Mucosa of stomach (tissue), 1 donor: ENCODE measurements around the gene CRB2.

ENCODE experiments used
- H3K27me3 ChIP-seq: one replicate; pipeline ENCODE4 v1.7.0; 2013; ENCODE audit warnings: mild to moderate bottlenecking, low read length; ENCODE audit not compliant: control insufficient read depth, insufficient read depth
- H3K36me3 ChIP-seq: one replicate; pipeline ENCODE4 v1.7.0; 2013; ENCODE audit warnings: low read length; ENCODE audit not compliant: control insufficient read depth, insufficient read depth
- H3K4me1 ChIP-seq: one replicate; pipeline ENCODE4 v1.7.0; 2013; ENCODE audit warnings: mild to moderate bottlenecking, low read length; ENCODE audit not compliant: control insufficient read depth, insufficient read depth
- H3K4me3 ChIP-seq: one replicate; pipeline ENCODE4 v1.7.0; 2013; ENCODE audit warnings: low read length
- H3K9ac ChIP-seq: one replicate; pipeline ENCODE4 v1.7.0; 2013; ENCODE audit warnings: mild to moderate bottlenecking, low read length, moderate library complexity
- H3K9me3 ChIP-seq: one replicate; pipeline ENCODE4 v1.7.0; 2013; ENCODE audit warnings: mild to moderate bottlenecking, low read length, moderate library complexity; ENCODE audit not compliant: control insufficient read depth
- donor health status: Pancreatic carcinoma.

CRB2 gene

GRCh38 chr9:123373447-123373923 is 17.5 kb downstream of the CRB2 start:
- Histone ChIP-seq H3K9ac (no peak overlapping the region), H3K4me1 (peaks cover 26% of the 10 kb centered on the region), H3K9me3 (no peaks in the 10 kb centered on the region), H3K36me3 (no peaks in the 10 kb centered on the region), H3K4me3 (no peak overlapping the region), H3K27me3 (peaks cover 78% of the 10 kb centered on the region)

DNA sequence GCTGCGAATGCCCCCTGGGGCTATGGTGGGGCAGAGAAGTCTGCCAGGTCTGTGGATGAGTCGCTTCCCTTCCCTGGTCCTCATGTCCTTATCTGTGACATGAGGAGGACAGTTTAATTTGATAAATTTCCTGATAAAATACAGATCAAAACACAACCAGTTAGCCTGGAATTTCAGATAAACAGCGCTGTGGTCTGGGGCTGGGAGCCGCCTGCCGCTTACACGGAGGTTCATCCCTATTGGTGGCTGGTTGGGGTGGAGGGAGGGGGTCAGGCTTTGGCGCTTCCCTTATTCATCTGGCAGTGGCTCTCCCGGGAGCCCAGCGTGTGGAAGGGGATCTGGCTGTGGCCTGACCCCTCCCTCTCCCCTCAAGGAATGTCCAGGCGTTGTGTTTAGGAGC is 17.9 kb downstream of the CRB2 start:
- no peaks in the 10 kb centered on the region for H3K9me3 ChIP-seq
- H3K4me1 ChIP-seq, result peaks cover 26% of the 10 kb centered on the region
- H3K27me3 ChIP-seq, result peaks cover 74% of the 10 kb centered on the region
- H3K36me3 ChIP-seq, result no peaks in the 10 kb centered on the region
- no peak overlapping the region for H3K9ac ChIP-seq
- H3K4me3 ChIP-seq, result no peak overlapping the region

- H3K4me1 ChIP-seq, result peaks cover 26% of the 10 kb centered on the region
- H3K27me3 ChIP-seq, result peaks cover 62% of the 10 kb centered on the region
These were observed 19.6 kb downstream of the CRB2 start for GRCh38 chr9:123375469-123376132.

GRCh38 chr9:123376218-123377071 is 20.4 kb downstream of the CRB2 start:
- Histone ChIP-seq H3K9ac (no peak overlapping the region), H3K4me1 (peaks cover 26% of the 10 kb centered on the region), H3K4me3 (no peak overlapping the region), H3K27me3 (peaks cover 59% of the 10 kb centered on the region), H3K9me3 (no peaks in the 10 kb centered on the region), H3K36me3 (no peaks in the 10 kb centered on the region)

More at GRCh38 chr9:123375469-123376132, 19.6 kb downstream of the CRB2 start:
- H3K4me3 ChIP-seq, result no peak overlapping the region
- H3K9ac ChIP-seq, result no peak overlapping the region
- no peaks in the 10 kb centered on the region for H3K36me3 ChIP-seq
- H3K9me3 ChIP-seq, result no peaks in the 10 kb centered on the region

DNA sequence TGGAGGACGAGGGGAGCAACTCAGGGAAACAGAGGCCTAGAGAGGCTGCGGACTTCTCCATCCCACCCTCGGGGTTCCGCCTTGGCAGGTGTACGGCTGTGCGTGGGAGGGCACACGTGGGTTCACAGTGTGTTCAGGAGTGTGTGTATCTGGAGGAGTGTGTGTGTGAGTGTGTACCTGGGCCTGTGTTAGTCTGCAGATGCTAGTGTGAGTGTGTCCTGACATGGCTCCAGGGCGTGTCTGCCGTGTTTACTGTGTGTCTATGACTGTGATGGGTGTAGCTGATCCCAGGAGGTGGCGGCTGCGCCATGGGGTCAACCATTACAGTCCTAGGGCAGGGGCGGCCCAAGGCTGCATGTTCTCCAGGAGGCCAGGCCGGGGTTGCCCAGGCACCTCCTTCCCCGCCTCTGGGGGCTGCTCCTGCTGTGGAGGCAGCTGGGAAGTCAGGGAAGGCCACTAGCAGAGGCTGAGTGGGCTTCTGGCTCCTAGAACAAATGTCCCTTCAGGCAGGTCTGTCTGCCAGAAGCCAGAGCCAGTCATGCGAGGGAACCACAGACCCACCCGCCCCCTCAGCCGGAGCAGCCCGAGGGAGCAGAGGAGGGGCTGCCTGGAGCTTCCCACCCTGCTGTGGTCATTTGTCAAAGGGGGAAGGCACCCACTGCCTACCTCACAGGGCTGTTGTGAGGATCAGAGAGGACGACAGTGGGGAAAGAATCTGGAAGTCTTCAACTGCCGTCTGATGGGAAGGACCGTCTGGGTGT is 21.4 kb downstream of the CRB2 start:
- H3K4me1 ChIP-seq, result peaks cover 26% of the 10 kb centered on the region
- H3K27me3 ChIP-seq, result peaks cover 50% of the 10 kb centered on the region
- no peaks in the 10 kb centered on the region for H3K36me3 ChIP-seq

DNA sequence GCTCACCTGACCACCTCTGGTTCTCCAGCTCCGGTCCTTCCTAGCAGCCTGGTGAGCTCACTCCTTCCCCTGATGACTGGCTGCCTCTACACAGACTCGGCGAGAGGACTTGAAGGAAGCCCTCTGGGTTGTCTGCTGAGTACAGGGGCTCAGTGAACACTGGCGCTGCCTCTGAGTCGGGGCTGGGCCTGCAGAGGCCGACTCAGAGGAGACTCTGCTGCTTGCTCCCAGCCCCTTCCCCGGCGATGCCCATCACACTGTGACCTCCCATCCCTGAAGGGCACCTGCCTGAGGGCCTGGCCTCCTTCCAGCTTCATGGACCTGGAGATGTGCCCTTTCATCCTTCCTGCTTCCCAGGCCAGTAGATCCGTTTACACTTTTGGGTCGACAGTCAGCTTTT is 22.0 kb downstream of the CRB2 start:
- Histone ChIP-seq H3K9me3 (no peaks in the 10 kb centered on the region), H3K36me3 (no peaks in the 10 kb centered on the region), H3K9ac (no peak overlapping the region), H3K27me3 (peaks cover 44% of the 10 kb centered on the region), H3K4me1 (peaks cover 26% of the 10 kb centered on the region), H3K4me3 (no peak overlapping the region)

More for the DNA sequence above, 21.4 kb downstream of the CRB2 start:
- H3K9ac ChIP-seq, result no peak overlapping the region
- H3K9me3 ChIP-seq, result no peaks in the 10 kb centered on the region
- no peak overlapping the region for H3K4me3 ChIP-seq

DNA sequence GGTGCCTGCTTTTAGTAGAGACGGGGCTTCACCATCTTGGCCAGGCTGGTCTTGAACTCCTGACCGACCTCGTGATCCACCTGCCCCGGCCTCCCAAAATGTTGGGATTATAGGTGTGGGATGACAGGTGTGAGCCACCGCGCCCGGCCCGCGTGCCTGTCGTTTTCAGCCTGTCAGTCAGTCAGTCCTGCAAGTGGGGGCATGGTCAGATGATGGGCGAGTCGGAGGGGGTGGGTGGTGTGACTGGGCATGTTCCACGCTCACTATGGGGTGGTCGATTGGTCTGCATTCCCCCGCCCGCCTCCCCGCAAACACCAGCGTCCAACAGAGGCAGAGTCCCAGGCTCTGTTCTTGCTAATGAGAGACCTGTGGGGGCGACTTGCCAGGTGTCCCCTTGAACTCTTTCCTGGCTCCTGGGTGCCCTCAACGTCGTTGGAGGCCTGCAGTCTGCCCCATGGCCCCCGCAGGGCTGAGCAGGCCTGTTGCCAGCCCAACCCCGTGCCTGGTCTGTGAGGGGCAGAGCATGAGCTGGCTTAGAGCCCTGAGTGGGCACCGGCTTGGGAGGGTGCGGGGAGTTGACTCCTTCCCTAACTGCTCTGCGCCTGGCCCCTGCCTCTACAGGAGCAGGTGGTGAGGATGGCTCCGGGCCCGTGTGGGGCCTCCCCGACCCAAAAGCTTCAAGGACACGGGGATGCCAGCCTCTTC is 23.1 kb downstream of the CRB2 start:
- no peaks in the 10 kb centered on the region for H3K9me3 ChIP-seq
- H3K4me1 ChIP-seq, result peaks cover 23% of the 10 kb centered on the region
- peaks cover 33% of the 10 kb centered on the region for H3K27me3 ChIP-seq
- H3K36me3 ChIP-seq, result no peaks in the 10 kb centered on the region
- no peak overlapping the region for H3K4me3 ChIP-seq
- H3K9ac ChIP-seq, result no peak overlapping the region

GRCh38 chr9:123380852-123381705 is 25.1 kb downstream of the CRB2 start:
- Histone ChIP-seq H3K4me3 (no peak overlapping the region), H3K36me3 (no peaks in the 10 kb centered on the region), H3K9me3 (no peaks in the 10 kb centered on the region), H3K9ac (no peak overlapping the region), H3K4me1 (peaks cover 13% of the 10 kb centered on the region), H3K27me3 (peaks cover 14% of the 10 kb centered on the region)

GRCh38 chr9:123382653-123383511 is 26.9 kb downstream of the CRB2 start:
- no peak overlapping the region for H3K9ac ChIP-seq
- H3K36me3 ChIP-seq, result no peaks in the 10 kb centered on the region
- H3K4me1 ChIP-seq, result no peaks in the 10 kb centered on the region
- peaks cover 2% of the 10 kb centered on the region for H3K27me3 ChIP-seq
- no peak overlapping the region for H3K4me3 ChIP-seq
- no peaks in the 10 kb centered on the region for H3K9me3 ChIP-seq

DNA sequence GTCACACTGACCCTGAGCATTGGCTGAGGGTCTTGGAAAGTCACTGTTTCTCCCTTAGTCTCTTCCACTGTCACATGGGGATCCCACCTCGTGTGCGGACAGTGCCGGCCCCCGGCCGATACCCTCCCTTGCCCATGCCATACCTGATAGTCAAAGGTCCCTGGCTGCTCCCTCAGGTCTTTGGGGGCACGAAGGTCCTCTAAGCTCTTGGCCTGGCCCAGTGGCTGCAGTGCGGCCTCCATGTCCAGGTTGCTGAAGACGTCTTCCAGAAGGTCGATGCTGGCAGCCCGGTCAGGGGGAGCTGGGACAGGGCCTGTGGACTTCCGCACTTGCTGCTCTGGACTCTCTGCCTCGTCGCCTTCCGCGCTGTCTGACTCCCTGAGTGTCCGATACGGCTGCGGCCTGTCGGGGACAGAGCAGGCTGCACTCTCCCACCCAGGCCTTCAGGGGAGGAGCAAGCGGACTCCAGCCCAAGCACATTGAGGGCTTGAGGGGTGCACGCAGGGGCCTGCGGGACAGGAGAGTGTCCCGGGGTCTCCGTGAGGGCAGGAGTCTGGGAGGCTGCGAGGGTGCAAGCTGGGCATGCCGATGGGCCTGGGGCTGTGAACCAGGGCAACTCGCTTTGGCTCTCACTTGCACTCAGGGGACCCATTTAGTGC is 27.6 kb downstream of the CRB2 start:
- no peaks in the 10 kb centered on the region for H3K4me1 ChIP-seq

More for the DNA sequence above, 27.6 kb downstream of the CRB2 start:
- H3K4me3 ChIP-seq, result no peak overlapping the region
- no peaks in the 10 kb centered on the region for H3K9me3 ChIP-seq
- H3K27me3 ChIP-seq, result no peaks in the 10 kb centered on the region
- no peaks in the 10 kb centered on the region for H3K36me3 ChIP-seq
- H3K9ac ChIP-seq, result no peak overlapping the region
